ENCODE results near the gene GABRG3.

- TF ChIP-seq PATZ1 (CRISPR knock-in tag; IDR thresholded peaks at IDR 0.05; ENCODE audit: borderline replicate concordance) (no peak), POU6F1 (CRISPR knock-in tag; IDR thresholded peaks at IDR 0.05; ENCODE audit: borderline replicate concordance, low read depth) (no peak)
These were observed 267.2 kb downstream of the GABRG3 start for GRCh38 chr15:27238209-27238608.

All from SK-N-SH treated with all-trans-retinoic acid at 6 μM for 48 hours (cell line).